Right atrium auricular region (tissue), 2 donors: ENCODE results near the gene ASB11. TPM values are rescaled to one million over a fixed set of nuclear protein-coding genes. Genes with fewer than 3 reads are reported as not detected.

Experiments used
- DNase-seq: peaks from one replicate; pipeline ENCODE4 v3.0.0-alpha.2; 2019; ENCODE audit warnings: low spot score
- H3K27ac ChIP-seq, 2 donors: fragments of 200-600 bp; sonication (generic); 1 replicate in 1 of 2; 2 replicates in 1 of 2; pipeline ENCODE4 v1.5.1; 2016 to 2019
- H3K27me3 ChIP-seq, 2 donors: fragments of 200-600 bp; sonication (generic); one replicate each; pipeline versions ENCODE4 v1.5.1 to v1.6.0; 2017 to 2019
- H3K36me3 ChIP-seq: fragments of 200-600 bp; sonication (generic); one replicate; pipeline ENCODE4 v1.5.1; 2016
- H3K4me1 ChIP-seq, 2 donors: fragments of 200-600 bp; sonication (generic); one replicate each; pipeline versions ENCODE4 v1.5.1 to v1.6.0; 2017 to 2019
- H3K4me3 ChIP-seq, 2 donors: fragments of 200-600 bp; sonication (generic); 1 replicate in 1 of 2; 2 replicates in 1 of 2; pipeline ENCODE4 v1.5.1; 2017 to 2019; ENCODE audit warnings: mild to moderate bottlenecking in 1 of 2, moderate library complexity in 1 of 2
- H3K9me3 ChIP-seq, 2 donors: fragments of 200-600 bp; sonication (generic); one replicate each; pipeline ENCODE4 v1.5.1; 2019
- total RNA-seq, 2 donors: library from RNA; depleted of rRNA; stranded (reverse); fragments of >200 nt; gene quantifications; one replicate each; pipeline ENCODE4 v1.1.0, GENCODE V29; 2016
- TF ChIP-seq, protein P1 (sequence below), 2 donors: fragments of 200-600 bp; sonication (generic); IDR thresholded peaks; one replicate each; pipeline ENCODE4 v1.5.1; 2019; ENCODE audit warnings: antibody characterized with exemption in 2 of 2

Gene ASB11
- total RNA-seq, 2 donors from 2014 or later: 57.1 to 137 TPM

DNA sequence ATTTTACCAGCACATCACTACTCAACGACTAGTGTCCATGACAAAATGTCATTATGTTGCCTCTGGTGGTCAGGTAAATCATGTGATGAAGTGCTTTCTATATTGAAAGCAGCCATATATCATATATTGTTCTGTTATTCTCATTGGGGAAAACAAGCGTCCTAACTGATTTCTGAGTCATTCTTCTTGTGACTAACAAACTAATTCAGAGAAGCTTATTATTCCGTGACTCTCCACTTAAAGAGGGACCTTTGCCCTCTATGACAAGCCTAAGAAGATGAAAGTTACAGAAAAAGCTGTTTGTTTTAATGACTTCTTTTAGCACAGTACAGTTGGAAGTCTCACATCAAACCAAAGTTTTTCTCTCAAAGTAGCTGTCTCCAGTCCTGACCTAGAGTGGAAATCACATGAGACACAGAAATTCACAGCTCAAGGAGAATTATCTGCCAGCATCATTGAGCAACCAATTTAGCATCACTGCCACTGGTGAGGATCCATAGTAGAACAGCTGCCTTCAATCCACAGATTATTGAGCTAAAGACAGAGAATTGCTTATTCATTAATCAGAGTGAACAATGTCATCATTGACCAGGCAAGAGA lies 81.9 kb downstream of the ASB11 start:
- no peak for DNase-seq
- Histone ChIP-seq H3K27ac (no peak overlapping the region), H3K4me1 (no peaks in the 10 kb centered on the region), H3K27me3 (no peaks in the 10 kb centered on the region), H3K9me3 (no peaks in the 10 kb centered on the region), H3K4me3 (no peak overlapping the region), H3K36me3 (no peaks in the 10 kb centered on the region)
- TF ChIP-seq, protein P1, sequence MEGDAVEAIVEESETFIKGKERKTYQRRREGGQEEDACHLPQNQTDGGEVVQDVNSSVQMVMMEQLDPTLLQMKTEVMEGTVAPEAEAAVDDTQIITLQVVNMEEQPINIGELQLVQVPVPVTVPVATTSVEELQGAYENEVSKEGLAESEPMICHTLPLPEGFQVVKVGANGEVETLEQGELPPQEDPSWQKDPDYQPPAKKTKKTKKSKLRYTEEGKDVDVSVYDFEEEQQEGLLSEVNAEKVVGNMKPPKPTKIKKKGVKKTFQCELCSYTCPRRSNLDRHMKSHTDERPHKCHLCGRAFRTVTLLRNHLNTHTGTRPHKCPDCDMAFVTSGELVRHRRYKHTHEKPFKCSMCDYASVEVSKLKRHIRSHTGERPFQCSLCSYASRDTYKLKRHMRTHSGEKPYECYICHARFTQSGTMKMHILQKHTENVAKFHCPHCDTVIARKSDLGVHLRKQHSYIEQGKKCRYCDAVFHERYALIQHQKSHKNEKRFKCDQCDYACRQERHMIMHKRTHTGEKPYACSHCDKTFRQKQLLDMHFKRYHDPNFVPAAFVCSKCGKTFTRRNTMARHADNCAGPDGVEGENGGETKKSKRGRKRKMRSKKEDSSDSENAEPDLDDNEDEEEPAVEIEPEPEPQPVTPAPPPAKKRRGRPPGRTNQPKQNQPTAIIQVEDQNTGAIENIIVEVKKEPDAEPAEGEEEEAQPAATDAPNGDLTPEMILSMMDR (IDR thresholded peaks at IDR 0.05): no peak

Other genes starting within 250 kb of the ASB11 start
- gene ASB9, start 45.6 kb downstream of the ASB11 start, total RNA-seq: 1 to 10 TPM; 1.1 to 1.8 TPM
- gene PIGA, start 19.9 kb upstream of the ASB11 start, total RNA-seq: 1 to 10 TPM; 2.7 to 2.9 TPM
- gene VEGFD, start 68.8 kb upstream of the ASB11 start, total RNA-seq: 1 to 10 TPM; 1.6 to 4.9 TPM
- gene PIR, start 177.7 kb upstream of the ASB11 start, total RNA-seq: 10 to 100 TPM; 14.3 to 19.2 TPM
- 10 to 100 TPM; 12.9 to 20.1 TPM for gene BMX, start 185.2 kb upstream of the ASB11 start, total RNA-seq